ENCODE results near the gene STRIP2. TPM values are rescaled to one million over a fixed set of nuclear protein-coding genes. Genes with fewer than 3 reads are reported as not detected.

Gene STRIP2
- total RNA-seq, 1 experiment from 2014 or later = 10.8 TPM

DNA sequence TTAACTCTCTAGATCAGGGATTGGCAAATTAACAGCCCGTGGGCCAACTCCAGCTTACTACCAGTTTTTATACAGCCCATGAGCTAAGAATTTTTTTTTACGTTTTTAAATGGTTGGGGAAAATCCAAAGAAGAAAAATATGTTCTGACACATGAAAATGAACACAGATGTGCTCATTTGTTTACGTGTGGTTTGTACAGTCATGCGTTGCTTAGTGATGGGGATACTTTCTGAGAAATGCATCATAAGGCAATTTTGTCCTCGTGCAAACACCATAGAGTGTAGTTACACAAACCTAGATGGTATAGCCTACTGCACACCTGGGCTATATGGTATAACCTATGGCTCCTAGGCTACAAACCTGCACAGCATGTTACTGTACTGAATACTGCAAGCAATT, 59.8 kb downstream of the STRIP2 start:
- intact Hi-C loops (cut with micrococcal nuclease) = no loop called here
- Histone ChIP-seq H3K9me3 (ENCODE audit: control insufficient read depth in 1 of 2, insufficient read depth in 1 of 2, low read depth in 1 of 2, low read length in 2 of 2) (no peaks in the 10 kb centered on the region), H3K4me2 (ENCODE audit: low read length) (no peak overlapping the region), H3K27me3 (ENCODE audit: insufficient read depth, low read length) (no peaks in the 10 kb centered on the region), H3K79me2 (ENCODE audit: insufficient read depth, low read length) (no peaks in the 10 kb centered on the region), H2AFZ (ENCODE audit: low read depth, low read length, poor library complexity, severe bottlenecking) (no peak overlapping the region), H3K9me2 (ENCODE audit: insufficient read depth) (no peaks in the 10 kb centered on the region), H3K27ac (ENCODE audit: low read depth, low read length) (no peak overlapping the region), H3K4me3 (replicated peaks in 1 of 2; ENCODE audit: low read depth in 1 of 2, low read length in 2 of 2) (no peak overlapping the region), H3K36me3 (ENCODE audit: control insufficient read depth in 1 of 2, insufficient read depth in 2 of 2, low read length in 2 of 2) (no peaks in the 10 kb centered on the region), H3K4me1 (ENCODE audit: control insufficient read depth in 1 of 2, insufficient read depth in 2 of 2, low read length in 2 of 2) (no peaks in the 10 kb centered on the region), H4K20me1 (ENCODE audit: insufficient read depth) (no peaks in the 10 kb centered on the region), H3K9ac (ENCODE audit: low read length) (no peak overlapping the region)
- DNase-seq (ENCODE audit: low read depth, low spot score) (no peak), ATAC-seq (no peak)
- TF ChIP-seq EZH2phosphoT487 (IDR thresholded peaks at IDR 0.05; ENCODE audit: borderline replicate concordance) (no peak), ZNF274 (IDR thresholded peaks at IDR 0.05; ENCODE audit: low read depth, low read length) (no peak), EGR1 (IDR thresholded peaks at IDR 0.05; ENCODE audit: low read depth) (no peak), RAD21 (IDR thresholded peaks at IDR 0.05; ENCODE audit: low read depth) (no peak), JUND (IDR thresholded peaks at IDR 0.05) (no peak), SP1 (IDR thresholded peaks at IDR 0.05; ENCODE audit: low read depth) (no peak), ELF1 (IDR thresholded peaks at IDR 0.05; ENCODE audit: borderline replicate concordance, low read depth) (no peak), CEBPB (IDR thresholded peaks at IDR 0.05; ENCODE audit: low read depth) (no peak), ZFX (IDR thresholded peaks at IDR 0.05) (no peak), EZH2 (IDR thresholded peaks at IDR 0.05) (no peak), YY1 (IDR thresholded peaks at IDR 0.05; ENCODE audit: extremely low read depth, insufficient replicate concordance, low read depth, low read length) (no peak), POLR2A (IDR thresholded peaks at IDR 0.05; ENCODE audit: borderline replicate concordance, extremely low read depth, insufficient read depth, insufficient read length) (no peak), SIN3A (IDR thresholded peaks at IDR 0.05; ENCODE audit: low read depth) (no peak), TCF7L2 (IDR thresholded peaks at IDR 0.05; ENCODE audit: borderline replicate concordance, extremely low read depth, insufficient read depth, insufficient read length) (no peak)
- TF ChIP-seq, protein P1, sequence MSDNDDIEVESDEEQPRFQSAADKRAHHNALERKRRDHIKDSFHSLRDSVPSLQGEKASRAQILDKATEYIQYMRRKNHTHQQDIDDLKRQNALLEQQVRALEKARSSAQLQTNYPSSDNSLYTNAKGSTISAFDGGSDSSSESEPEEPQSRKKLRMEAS (IDR thresholded peaks at IDR 0.05) = no peak
- TF ChIP-seq, protein P2, sequence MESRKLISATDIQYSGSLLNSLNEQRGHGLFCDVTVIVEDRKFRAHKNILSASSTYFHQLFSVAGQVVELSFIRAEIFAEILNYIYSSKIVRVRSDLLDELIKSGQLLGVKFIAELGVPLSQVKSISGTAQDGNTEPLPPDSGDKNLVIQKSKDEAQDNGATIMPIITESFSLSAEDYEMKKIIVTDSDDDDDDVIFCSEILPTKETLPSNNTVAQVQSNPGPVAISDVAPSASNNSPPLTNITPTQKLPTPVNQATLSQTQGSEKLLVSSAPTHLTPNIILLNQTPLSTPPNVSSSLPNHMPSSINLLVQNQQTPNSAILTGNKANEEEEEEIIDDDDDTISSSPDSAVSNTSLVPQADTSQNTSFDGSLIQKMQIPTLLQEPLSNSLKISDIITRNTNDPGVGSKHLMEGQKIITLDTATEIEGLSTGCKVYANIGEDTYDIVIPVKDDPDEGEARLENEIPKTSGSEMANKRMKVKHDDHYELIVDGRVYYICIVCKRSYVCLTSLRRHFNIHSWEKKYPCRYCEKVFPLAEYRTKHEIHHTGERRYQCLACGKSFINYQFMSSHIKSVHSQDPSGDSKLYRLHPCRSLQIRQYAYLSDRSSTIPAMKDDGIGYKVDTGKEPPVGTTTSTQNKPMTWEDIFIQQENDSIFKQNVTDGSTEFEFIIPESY (IDR thresholded peaks at IDR 0.05; ENCODE audit: extremely low read depth, insufficient replicate concordance, low read length) = no peak
- TF ChIP-seq, protein P3, sequence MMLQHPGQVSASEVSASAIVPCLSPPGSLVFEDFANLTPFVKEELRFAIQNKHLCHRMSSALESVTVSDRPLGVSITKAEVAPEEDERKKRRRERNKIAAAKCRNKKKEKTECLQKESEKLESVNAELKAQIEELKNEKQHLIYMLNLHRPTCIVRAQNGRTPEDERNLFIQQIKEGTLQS (IDR thresholded peaks at IDR 0.05) = no peak
- CTCF ChIA-PET = interaction anchor here (1.3 kb wide), 1 partner anchor 10 kb away, joined by 4 read pairs; no protein-coding TSS in a partner anchor
- no TSS peak for BruUV-seq (replicated peaks)
- POLR2A ChIA-PET = no interaction called here
- RAD21 ChIA-PET (ENCODE audit: low non-redundant PET in 1 of 2, low total read pairs in 2 of 2, uncharacterized antibody in 2 of 2, unreplicated experiment in 2 of 2) = no interaction called here
